Sciatic nerve (tissue), 2 donors: Measurements from ENCODE around the gene TXNDC9. TPM values are rescaled to one million over a fixed set of nuclear protein-coding genes. Genes with fewer than 3 reads are reported as not detected.
"Not testable (repeated sequence)": the region's sequence is repeated elsewhere in the genome, so short reads cannot be mapped to it uniquely, and the experiment has no call there.

Experiments
- ATAC-seq: fragments of 200-7000 bp; cut with Tn5 transposase; one replicate; pipeline ENCODE4 v1.9.1; 2020; ENCODE audit warnings: mild to moderate bottlenecking, moderate library complexity
- DNase-seq: peaks from one replicate; pipeline ENCODE4 v3.0.0-alpha.2; 2020; ENCODE audit warnings: low spot score
- intact Hi-C: fragments of 100-400 bp; cut with DNase I; formaldehyde crosslinking; loops from one replicate; pipeline ENCODE4 v1.14.2; 2022
- total RNA-seq: library from RNA; stranded (reverse); fragmentation: NEBNext Ultra II Directional; extraction: Animal tissue kit (Norgen Biotek cat#: 25700); gene quantifications from one replicate; pipeline ENCODE4 v1.2.1, GENCODE V29; 2021
- donor health status: DM: no; HTN: no; CAD: no.
- donor health status: DM: no; HTN: no; CAD: no.

The TXNDC9 gene
- total RNA-seq: 22.2 TPM

DNA sequence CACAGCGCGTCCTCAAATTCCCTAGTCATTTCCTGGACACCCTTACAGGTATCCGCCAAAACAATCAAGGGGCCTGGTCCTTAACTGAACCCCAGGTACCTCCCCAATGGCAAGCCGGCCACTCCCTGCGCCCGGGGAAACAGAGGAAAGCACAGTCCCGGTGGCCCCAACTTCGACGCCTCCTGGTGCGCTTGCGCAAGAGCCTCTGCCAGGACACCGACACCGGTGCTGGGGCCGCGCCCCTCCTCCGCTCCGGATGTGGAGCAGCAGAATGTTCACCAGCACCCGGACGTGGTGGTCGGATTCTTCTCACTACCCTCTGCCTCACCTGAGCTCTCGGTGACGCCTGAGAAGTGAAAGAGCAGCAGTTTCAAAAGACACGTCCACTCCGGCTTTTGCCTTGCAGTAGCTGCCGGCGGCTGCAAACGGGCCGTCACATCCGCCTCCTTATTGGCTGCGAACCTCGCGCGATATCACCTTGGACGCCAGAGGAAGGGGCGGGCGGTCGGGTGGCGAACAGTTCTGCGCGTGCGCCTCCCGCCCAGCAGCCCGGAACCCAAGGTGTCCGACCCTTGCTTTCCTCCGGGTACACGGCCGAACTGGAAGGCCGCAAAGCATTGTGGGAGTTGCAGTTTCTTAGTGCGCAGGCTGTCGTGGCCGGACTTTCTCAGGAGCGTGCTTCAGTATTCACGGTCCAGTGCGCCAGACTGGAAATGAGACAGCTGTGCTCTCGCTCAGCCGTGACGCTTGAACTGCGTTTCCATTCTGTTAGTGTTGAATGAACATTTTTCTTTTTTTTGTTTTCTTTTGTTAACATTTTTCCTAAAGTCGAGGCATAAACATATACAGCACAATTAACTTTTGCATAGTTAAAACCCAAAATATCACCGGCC, at the start of gene TXNDC9:
TXNDC9 (minus strand) TSS at position 423 of the 893 bp plus-strand sequence. CDS start 3,123 bp downstream, outside the sequence.
- peak; percentile 98 for DNase-seq
- ATAC-seq: peak; percentile 98
- intact Hi-C loops: no loop called here

DNA sequence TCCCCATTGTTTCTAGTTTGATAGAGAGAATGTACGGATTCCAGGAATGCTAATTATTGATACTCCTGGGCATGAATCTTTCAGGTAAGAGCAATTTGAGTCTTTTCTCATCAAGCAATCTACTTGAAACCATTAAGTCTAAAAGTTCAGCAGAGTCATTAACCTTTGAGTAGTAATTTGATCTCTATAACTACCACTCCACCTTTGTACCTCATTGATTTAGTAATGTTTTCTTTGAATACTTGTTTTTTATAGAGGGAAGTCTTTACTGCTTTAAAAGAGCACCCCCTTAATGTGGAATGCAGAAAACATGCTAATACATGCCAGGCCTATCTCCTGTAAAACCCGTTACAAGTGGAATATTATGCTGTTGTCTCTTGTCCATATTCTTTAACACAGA, 46.0 kb upstream of the TXNDC9 start:
- ATAC-seq (no peak), DNase-seq (no peak)
- intact Hi-C loops: no loop called here

- ATAC-seq (no peak), DNase-seq (no peak)
Observed at GRCh38 chr2:99380376-99381010, 44.4 kb upstream of the TXNDC9 start.

DNA sequence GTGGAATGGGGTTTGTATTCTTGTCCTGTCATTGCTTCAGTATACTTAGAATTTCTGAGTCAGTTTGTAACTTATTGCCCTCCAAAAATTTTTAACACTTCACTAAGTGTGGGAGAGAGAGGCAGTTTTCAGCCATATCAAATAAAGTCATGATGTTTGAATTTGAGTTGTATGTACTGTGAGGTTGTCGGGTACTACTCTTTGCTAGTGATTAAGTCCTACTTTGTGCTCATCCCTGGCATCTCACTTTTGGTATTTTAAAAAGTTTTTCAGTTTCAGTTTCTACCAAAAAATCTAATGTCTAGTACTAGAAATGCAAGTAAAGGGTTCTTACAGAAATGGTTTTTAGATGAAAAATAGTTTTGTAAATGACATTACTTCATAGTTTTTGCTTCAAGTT, 41.7 kb upstream of the TXNDC9 start:
- ATAC-seq (no peak), DNase-seq (no peak)
- intact Hi-C loops: no loop called here

More at GRCh38 chr2:99380376-99381010, 44.4 kb upstream of the TXNDC9 start:
- intact Hi-C loops: no loop called here

DNA sequence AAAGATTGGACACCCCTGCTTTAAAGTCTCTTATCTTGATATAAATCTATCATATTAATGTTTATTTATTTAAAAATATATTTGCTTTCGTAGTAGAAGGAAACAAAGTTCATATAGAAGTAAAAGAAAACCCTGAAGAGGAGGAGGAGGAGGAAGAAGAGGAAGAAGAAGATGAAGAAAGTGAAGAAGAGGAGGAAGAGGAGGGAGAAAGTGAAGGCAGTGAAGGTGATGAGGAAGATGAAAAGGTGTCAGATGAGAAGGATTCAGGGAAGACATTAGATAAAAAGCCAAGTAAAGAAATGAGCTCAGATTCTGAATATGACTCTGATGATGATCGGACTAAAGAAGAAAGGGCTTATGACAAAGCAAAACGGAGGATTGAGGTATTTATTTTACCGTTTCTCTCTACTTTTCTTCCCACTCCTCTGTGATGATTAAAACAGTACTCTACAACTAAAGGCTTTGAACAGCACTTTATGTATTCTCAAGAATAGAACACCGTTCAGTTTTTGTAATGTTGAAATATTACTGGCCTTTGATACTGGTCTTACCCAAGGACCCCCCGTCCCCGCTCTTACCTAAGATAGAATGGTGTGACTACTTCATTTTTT, 40.2 kb upstream of the TXNDC9 start:
- intact Hi-C loops: no loop called here
- DNase-seq: no peak
- no peak for ATAC-seq

DNA sequence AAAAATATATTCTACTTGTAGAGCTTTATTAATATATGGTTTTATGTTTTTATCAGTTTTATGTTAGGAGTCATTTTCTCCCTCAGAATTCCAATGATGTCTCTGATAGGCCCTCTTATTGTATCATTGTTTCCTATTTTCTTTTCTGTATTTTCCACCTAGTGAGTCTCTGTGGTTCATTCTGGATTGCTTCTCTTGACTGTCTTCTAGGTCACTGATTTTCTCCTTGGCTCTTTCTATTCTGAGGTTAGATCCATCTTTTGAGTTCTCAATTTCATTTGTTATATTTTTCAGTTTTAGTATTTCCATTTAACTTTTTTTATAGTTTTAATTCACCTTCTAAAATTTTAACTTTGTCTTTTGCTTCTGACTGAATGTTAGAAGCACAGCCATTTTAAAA, 38.6 kb upstream of the TXNDC9 start:
- intact Hi-C loops: no loop called here
- no peak for ATAC-seq
- no peak for DNase-seq

GRCh38 chr2:99373144-99373543, 37.0 kb upstream of the TXNDC9 start:
- intact Hi-C loops: no loop called here
- ATAC-seq (no peak), DNase-seq (no peak)

DNA sequence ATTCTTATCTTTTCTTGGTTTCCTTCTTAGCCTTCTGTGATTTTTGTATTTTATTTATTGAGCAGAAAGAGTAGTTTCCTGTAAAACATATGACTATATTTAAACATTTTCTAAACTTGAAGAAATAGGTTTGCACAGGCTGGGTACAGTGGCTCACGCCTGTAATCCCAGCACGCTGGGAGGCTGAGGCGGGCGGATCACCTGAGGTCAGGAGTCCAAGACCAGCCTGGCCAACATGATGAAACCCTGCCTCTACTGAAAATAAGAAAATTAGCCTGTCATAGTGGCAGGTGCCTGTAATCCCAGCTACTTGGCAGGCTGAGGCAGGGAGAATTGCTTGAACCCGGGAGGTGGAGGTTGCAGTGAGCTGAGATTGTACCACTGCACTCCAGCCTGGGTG, 32.7 kb upstream of the TXNDC9 start:
- intact Hi-C loops, DNase-seq, ATAC-seq: not testable (repeated sequence)

- no peak for ATAC-seq
- DNase-seq: no peak
- intact Hi-C loops: no loop called here
Observed at GRCh38 chr2:99365661-99366060, 29.5 kb upstream of the TXNDC9 start.

DNA sequence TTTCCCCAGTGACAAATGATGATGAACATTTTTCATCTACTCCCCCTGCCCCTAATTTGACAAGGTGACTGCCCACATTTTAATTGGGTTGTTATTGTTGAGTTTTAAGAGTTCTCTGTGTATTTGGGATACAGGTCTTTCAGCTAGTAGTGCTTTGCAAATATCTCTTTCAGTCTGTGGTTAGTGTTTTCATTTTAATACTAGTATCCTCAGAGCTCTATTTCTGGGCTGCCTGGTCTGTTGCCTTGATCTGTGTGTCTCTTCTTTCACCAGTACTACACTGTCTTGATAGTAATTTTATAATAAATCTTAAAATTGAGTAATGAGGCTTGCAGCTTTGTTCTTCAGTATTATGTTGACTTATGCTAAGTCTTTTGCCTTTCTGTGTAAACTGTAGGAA, 20.7 kb upstream of the TXNDC9 start:
- no peak for ATAC-seq
- intact Hi-C loops: no loop called here
- DNase-seq: no peak

- DNase-seq: not testable (repeated sequence)
Observed at GRCh38 chr2:99354825-99355224, 18.7 kb upstream of the TXNDC9 start.

GRCh38 chr2:99354070-99354469, 17.9 kb upstream of the TXNDC9 start:
- no peak for DNase-seq
- intact Hi-C loops: no loop called here
- ATAC-seq: no peak

More at GRCh38 chr2:99354825-99355224, 18.7 kb upstream of the TXNDC9 start:
- intact Hi-C loops, ATAC-seq: not testable (repeated sequence)

DNA sequence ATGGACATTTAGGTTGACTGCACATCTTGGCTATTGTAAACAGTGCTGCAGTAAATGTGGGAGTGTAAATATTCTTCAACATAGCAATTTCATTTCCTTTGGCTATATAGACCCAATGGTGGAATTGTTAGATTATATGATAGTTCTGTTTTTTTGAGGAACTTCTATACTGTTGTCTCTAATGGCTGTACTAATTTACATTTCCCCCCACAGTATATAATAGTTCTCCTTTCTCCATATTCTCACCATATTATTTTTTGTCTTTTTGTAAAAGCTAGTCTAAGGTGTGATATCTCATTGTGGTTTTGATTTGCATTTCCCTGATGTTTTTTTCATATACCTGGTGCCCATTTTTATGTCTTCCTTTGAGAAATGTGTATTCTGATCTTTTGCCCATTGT, 14.1 kb upstream of the TXNDC9 start:
- ATAC-seq (no peak), DNase-seq (no peak)
- intact Hi-C loops: no loop called here

GRCh38 chr2:99348173-99348572, 12.0 kb upstream of the TXNDC9 start:
- intact Hi-C loops: no loop called here
- DNase-seq (no peak), ATAC-seq (no peak)

DNA sequence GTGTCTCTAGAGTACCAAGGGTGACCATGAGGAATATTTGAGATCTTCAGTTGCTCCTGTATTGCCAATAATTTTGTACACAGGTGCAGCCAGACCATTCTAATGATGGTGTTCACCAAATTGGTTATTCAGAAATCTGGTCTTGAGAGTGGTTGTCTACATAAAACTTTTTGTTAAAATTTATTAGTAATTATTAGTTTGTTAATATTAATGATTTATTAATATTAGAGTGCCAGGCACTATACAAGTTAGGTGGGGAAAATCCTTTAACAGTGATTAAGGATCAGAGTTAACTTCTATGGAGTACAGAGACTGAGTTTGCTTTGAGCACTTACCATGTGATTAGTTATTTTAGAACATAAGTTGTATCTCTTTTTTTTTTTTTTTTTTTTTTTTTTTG, 10.1 kb upstream of the TXNDC9 start:
- intact Hi-C loops: no loop called here
- DNase-seq (no peak), ATAC-seq (no peak)

DNA sequence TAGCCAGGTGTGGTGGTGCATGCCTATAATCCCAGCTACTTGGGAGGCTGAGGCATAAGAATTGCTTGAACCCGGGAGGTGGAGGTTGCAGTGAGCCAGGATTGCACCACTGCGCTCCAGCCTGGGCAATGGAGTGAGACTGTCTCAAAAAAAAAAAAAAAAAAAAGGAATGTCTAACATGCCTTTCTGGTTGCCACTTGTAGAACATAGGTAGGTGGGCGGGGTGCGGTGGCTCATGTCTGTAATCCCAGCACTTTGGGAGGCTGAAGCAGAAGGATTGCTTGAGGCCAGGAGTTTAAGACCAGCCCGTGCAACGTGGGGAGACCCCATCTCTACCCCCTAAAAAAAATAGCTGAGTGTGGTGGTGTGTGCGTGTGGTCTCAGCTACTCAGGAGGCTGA, 9.3 kb upstream of the TXNDC9 start:
- DNase-seq, ATAC-seq, intact Hi-C loops: not testable (repeated sequence)

DNA sequence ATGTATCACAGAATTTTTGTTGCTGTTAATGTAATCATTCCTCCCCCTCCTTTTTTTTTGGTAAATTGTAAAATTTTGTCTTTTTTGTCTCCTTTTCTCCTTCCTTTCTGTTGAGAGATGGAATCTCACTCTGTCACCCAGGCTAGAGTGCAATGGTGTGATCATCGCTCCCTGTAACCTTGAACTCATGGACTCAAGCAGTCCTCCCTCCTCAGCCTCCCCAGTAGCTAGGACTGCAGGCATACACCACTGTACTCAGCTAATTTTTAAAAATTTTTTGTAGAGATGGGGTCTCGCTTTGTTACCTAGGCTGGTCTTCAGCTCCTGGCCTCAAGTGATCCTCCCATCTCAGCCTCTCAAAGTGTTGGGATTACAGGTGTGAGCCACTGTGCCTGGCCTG, 6.4 kb upstream of the TXNDC9 start:
- ATAC-seq (no peak), DNase-seq (no peak)
- intact Hi-C loops: no loop called here

GRCh38 chr2:99340669-99341236, 4.6 kb upstream of the TXNDC9 start:
- ATAC-seq (no peak), DNase-seq (no peak)
- intact Hi-C loops: no loop called here

DNA sequence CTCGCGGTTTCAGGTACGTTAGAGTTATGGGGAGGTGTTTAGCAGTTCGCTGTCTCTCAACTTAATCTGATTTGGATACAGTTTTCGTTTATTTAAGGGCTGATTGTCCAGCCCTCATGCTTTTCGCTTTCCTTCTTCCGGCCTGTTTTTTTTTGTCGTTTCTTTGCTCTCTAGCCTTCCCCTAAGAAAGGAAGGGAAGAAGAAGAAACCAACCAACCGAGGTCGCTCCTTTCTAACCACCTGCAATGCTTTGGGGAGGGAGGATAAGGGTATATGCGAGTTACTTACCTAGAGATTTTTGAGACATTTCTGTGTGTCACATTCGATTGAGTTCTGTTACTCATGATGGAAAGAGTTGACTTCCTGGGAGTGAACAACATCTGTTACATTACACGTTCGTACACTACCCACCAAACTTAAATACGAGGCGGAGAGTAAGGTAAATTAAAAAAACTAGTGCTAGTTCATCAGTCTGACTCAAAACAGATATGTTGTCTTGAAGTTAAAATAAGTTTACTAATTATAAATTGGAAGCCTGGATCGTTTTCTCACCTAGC, 2.0 kb upstream of the TXNDC9 start:
- ATAC-seq: no peak
- intact Hi-C loops: no loop called here
- DNase-seq: no peak
